DOHH2 (cell line): ENCODE data around the gene TESK2.

Experiments
- H3F3A ChIP-seq: fragments of 200-600 bp; sonication (generic), shearing (Covaris generic); 2 replicates; pipeline ENCODE4 v1.6.0; 2016; ENCODE audit warnings: antibody characterized with exemption, mild to moderate bottlenecking; ENCODE audit not compliant: control insufficient read depth, insufficient read depth
- H3K27ac ChIP-seq: fragments of 200-600 bp; sonication (generic); 2 replicates; pipeline ENCODE4 v1.5.1; 2014; ENCODE audit warnings: low read depth, mild to moderate bottlenecking, low read length, moderate library complexity
- H3K27me3 ChIP-seq: fragments of 200-600 bp; sonication (generic); 2 replicates; pipeline ENCODE4 v1.6.1; 2014; ENCODE audit warnings: mild to moderate bottlenecking, low read length, mixed read lengths; ENCODE audit not compliant: control insufficient read depth
- H3K36me3 ChIP-seq: fragments of 200-600 bp; sonication (generic); 2 replicates; pipeline ENCODE4 v1.6.1; 2014; ENCODE audit warnings: mild to moderate bottlenecking, low read length, moderate library complexity, mixed read lengths; ENCODE audit not compliant: control insufficient read depth
- H3K4me1 ChIP-seq: fragments of 200-600 bp; sonication (generic); 2 replicates; pipeline ENCODE4 v1.6.1; 2014; ENCODE audit warnings: mild to moderate bottlenecking, low read length, mixed read lengths; ENCODE audit not compliant: control insufficient read depth
- H3K4me2 ChIP-seq: fragments of 200-600 bp; sonication (generic); 2 replicates; pipeline ENCODE4 v1.6.0; 2014; ENCODE audit warnings: mild to moderate bottlenecking, low read length, moderate library complexity
- H3K4me3 ChIP-seq: fragments of 200-600 bp; sonication (generic); 2 replicates; pipeline ENCODE4 v1.5.1; 2014; ENCODE audit warnings: mild to moderate bottlenecking, low read length, mixed read lengths
- H3K79me2 ChIP-seq: fragments of 200-600 bp; sonication (generic); 2 replicates; pipeline ENCODE4 v1.6.1; 2014; ENCODE audit warnings: mild to moderate bottlenecking, low read length, mixed read lengths; ENCODE audit not compliant: control insufficient read depth
- H3K9me2 ChIP-seq: fragments of 200-600 bp; sonication (generic); replicated peaks from 2 replicates; pipeline ENCODE4 v1.6.1; 2014; ENCODE audit warnings: mild to moderate bottlenecking, low read length, mixed read lengths; ENCODE audit not compliant: control insufficient read depth
- H3K9me3 ChIP-seq: fragments of 200-600 bp; sonication (generic); 2 replicates; pipeline ENCODE4 v1.6.1; 2014; ENCODE audit warnings: antibody characterized with exemption, low read length, mixed read lengths; ENCODE audit not compliant: control insufficient read depth, insufficient read depth
- H4K20me1 ChIP-seq: fragments of 200-600 bp; sonication (generic); 2 replicates; pipeline ENCODE4 v1.6.0; 2014; ENCODE audit warnings: low read depth, mild to moderate bottlenecking, antibody characterized with exemption, low read length, moderate library complexity; ENCODE audit not compliant: control insufficient read depth, insufficient read depth
- EZH2phosphoT487 ChIP-seq: fragments of 200-600 bp; sonication (generic); IDR thresholded peaks from 2 replicates; pipeline ENCODE4 v1.6.1; 2017; ENCODE audit warnings: borderline replicate concordance, mild to moderate bottlenecking, antibody characterized with exemption, low read length, moderate library complexity, mixed read lengths
- TF ChIP-seq, protein P1 (sequence below): fragments of 200-600 bp; sonication (generic); IDR thresholded peaks from one replicate; pipeline ENCODE4 v1.5.1; 2014; ENCODE audit warnings: antibody characterized with exemption, mild to moderate bottlenecking, low read depth, low read length; ENCODE audit not compliant: poor library complexity, severe bottlenecking

The TESK2 gene

GRCh38 chr1:45328680-45329079, 162.3 kb downstream of the TESK2 start:
- Histone ChIP-seq H3F3A (peaks cover 11% of the 10 kb centered on the region), H3K4me2 (peak overlapping the region; percentile 89), H3K4me3 (peak overlapping the region; percentile 78), H3K79me2 (peaks cover 30% of the 10 kb centered on the region), H3K36me3 (peaks cover 37% of the 10 kb centered on the region), H3K27me3 (no peaks in the 10 kb centered on the region), H3K9me2 (no peaks in the 10 kb centered on the region), H4K20me1 (no peaks in the 10 kb centered on the region), H3K4me1 (peaks cover 34% of the 10 kb centered on the region), H3K27ac (no peak overlapping the region; the same call in 1 of the 2 replicates), H3K9me3 (no peaks in the 10 kb centered on the region)
- TF ChIP-seq, protein P1, sequence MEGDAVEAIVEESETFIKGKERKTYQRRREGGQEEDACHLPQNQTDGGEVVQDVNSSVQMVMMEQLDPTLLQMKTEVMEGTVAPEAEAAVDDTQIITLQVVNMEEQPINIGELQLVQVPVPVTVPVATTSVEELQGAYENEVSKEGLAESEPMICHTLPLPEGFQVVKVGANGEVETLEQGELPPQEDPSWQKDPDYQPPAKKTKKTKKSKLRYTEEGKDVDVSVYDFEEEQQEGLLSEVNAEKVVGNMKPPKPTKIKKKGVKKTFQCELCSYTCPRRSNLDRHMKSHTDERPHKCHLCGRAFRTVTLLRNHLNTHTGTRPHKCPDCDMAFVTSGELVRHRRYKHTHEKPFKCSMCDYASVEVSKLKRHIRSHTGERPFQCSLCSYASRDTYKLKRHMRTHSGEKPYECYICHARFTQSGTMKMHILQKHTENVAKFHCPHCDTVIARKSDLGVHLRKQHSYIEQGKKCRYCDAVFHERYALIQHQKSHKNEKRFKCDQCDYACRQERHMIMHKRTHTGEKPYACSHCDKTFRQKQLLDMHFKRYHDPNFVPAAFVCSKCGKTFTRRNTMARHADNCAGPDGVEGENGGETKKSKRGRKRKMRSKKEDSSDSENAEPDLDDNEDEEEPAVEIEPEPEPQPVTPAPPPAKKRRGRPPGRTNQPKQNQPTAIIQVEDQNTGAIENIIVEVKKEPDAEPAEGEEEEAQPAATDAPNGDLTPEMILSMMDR = no peak
- no peak for TF ChIP-seq EZH2phosphoT487

DNA sequence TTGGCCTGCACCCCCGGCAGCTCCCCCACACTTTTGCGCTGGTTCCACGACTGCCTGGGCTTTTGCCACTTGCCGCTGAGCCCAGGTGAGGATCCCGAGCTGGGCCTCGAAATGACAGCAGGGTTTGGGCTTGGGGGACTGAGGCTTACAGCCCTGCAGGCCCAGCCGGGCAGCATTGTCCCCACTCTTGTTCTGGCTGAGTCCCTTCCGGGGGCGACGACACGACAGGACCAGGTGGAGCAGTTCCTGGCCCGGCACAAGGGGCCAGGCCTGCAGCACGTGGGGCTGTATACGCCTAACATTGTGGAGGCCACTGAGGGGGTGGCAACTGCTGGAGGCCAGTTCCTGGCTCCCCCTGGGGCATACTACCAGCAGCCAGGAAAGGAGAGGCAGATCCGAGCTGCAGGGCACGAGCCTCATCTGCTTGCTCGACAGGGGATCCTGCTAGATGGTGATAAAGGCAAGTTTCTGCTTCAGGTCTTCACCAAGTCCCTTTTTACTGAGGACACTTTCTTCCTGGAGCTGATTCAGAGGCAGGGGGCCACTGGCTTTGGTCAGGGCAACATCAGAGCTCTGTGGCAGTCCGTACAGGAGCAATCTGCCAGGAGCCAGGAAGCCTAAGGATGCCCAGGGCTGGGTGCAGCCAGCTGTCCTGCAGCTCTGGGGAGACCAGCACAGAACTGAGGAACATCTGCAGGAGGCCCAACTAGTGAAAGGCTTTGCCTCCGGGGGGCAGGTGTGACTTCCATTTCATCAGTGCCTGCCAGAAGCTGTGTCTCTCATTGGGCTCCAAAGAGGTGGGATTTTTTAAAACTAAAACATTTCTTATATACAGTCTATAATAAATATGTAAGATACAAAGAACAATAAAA, 163.1 kb downstream of the TESK2 start:
- H4K20me1 ChIP-seq = no peaks in the 10 kb centered on the region
- H3K9me3 ChIP-seq = no peaks in the 10 kb centered on the region
- H3K36me3 ChIP-seq = peaks cover 30% of the 10 kb centered on the region
- peak overlapping the region; percentile 36 for H3K27ac ChIP-seq
- H3K4me2 ChIP-seq = peak overlapping the region; percentile 89
- H3K4me1 ChIP-seq = peaks cover 34% of the 10 kb centered on the region
- no peaks in the 10 kb centered on the region for H3K27me3 ChIP-seq
- TF ChIP-seq, protein P1 = peak; percentile 19
- TF ChIP-seq EZH2phosphoT487 = no peak
- peak overlapping the region; percentile 78 for H3K4me3 ChIP-seq
- no peaks in the 10 kb centered on the region for H3K9me2 ChIP-seq
- H3F3A ChIP-seq = peaks cover 10% of the 10 kb centered on the region
- H3K79me2 ChIP-seq = peaks cover 30% of the 10 kb centered on the region

DNA sequence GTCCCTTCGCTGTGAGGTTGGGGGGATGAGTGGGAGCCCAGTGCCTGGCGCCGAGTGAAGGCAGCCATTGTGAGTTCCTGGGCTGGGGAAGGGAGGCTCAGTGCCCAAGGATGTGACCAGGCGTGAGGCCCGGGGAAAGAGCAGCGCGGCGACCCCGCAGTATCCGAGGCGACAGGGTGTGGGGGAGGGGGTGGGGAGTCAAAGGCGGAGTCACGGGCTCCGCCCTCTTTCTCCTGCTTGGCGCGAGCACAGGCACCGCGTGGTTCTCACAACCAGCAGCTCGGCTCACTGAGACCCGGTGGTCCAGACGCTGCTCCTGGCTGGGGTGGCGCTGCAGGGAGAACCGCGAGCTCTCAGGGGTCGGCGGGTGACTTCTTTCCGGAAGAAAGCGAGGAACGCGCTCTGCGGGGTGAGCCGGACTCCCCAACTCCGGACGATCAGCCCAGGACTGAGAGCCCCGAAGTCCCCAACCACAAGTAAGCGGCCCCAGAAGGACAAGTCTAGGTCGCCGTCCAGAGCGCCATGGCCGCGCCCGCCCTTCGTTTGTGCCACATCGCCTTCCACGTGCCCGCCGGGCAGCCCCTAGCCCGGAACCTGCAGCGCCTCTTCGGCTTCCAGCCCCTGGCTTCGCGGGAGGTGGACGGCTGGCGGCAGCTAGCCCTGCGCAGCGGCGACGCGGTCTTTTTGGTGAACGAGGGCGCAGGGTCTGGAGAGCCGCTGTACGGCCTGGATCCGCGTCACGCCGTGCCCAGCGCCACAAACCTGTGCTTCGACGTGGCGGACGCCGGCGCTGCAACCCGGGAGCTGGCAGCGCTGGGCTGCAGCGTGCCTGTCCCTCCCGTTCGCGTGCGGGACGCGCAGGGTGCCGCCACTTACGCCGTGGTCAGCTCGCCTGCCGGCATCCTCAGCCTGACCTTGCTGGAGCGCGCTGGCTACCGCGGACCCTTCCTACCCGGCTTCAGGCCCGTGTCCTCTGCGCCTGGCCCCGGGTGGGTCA, 164.0 kb downstream of the TESK2 start, which contains the start of gene HPDL:
Gene HPDL (plus strand): TSS at position 269 of the 997 bp plus-strand sequence. CDS start 254 bp downstream, at position 523.
- H3K27ac ChIP-seq = peak within 1 kb of the TSS; percentile 36
- peaks cover 10% of the 10 kb centered on the region for H3F3A ChIP-seq
- peaks cover 27% of the 10 kb centered on the region for H3K36me3 ChIP-seq
- H4K20me1 ChIP-seq = no peaks in the 10 kb centered on the region
- TF ChIP-seq, protein P1 = peak; percentile 13
- no peak for TF ChIP-seq EZH2phosphoT487
- H3K9me2 ChIP-seq = no peaks in the 10 kb centered on the region
- H3K4me1 ChIP-seq = peaks cover 34% of the 10 kb centered on the region
- H3K9me3 ChIP-seq = no peaks in the 10 kb centered on the region
- H3K4me2 ChIP-seq = peak within 1 kb of the TSS; percentile 89
- peaks cover 30% of the 10 kb centered on the region for H3K79me2 ChIP-seq
- no peaks in the 10 kb centered on the region for H3K27me3 ChIP-seq
- H3K4me3 ChIP-seq = peak within 1 kb of the TSS; percentile 78
